Measurements from ENCODE around the gene CWC25.
"Not testable (repeated sequence)": the region's sequence is repeated elsewhere in the genome, so short reads cannot be mapped to it uniquely, and the experiment has no call there.

The CWC25 gene

GRCh38 chr17:38797158-38797490 is 28.0 kb downstream of the CWC25 start:
- peaks cover 16% of the 10 kb centered on the region for H3K4me1 ChIP-seq (ENCODE audit: insufficient read depth, low read length)
- peak overlapping the region; percentile 91; the same call in 1 of the 2 replicates for H3K4me3 ChIP-seq (ENCODE audit: low read length)
- peak overlapping the region; percentile 88; the same call in 1 of the 2 replicates for H3K9ac ChIP-seq (ENCODE audit: low read depth, low read length)
- no peaks in the 10 kb centered on the region for H3K27me3 ChIP-seq (ENCODE audit: insufficient read depth, low read length)
- H3K27ac ChIP-seq (ENCODE audit: low read length): no peak overlapping the region
- no peaks in the 10 kb centered on the region for H3K9me3 ChIP-seq (ENCODE audit: insufficient read depth, low read depth, low read length)
- peaks cover 52% of the 10 kb centered on the region for H3K36me3 ChIP-seq (ENCODE audit: insufficient read depth, low read depth, low read length)

- Histone ChIP-seq H3K27me3 (ENCODE audit: insufficient read depth, low read length) (no peaks in the 10 kb centered on the region), H3K36me3 (ENCODE audit: insufficient read depth, low read depth, low read length) (peaks cover 46% of the 10 kb centered on the region), H3K4me3 (ENCODE audit: low read length) (0 out of 2 replicates have a peak overlapping the region, but pooled peaks have one; percentile 91), H3K4me1 (ENCODE audit: insufficient read depth, low read length) (peaks cover 16% of the 10 kb centered on the region), H3K9ac (ENCODE audit: low read depth, low read length) (0 out of 2 replicates have a peak overlapping the region, but pooled peaks have one; percentile 88), H3K27ac (ENCODE audit: low read length) (no peak overlapping the region), H3K9me3 (ENCODE audit: insufficient read depth, low read depth, low read length) (no peaks in the 10 kb centered on the region)
Observed at GRCh38 chr17:38796451-38797157, 28.5 kb downstream of the CWC25 start.

- Histone ChIP-seq H3K4me1 (ENCODE audit: insufficient read depth, low read length) (peaks cover 23% of the 10 kb centered on the region), H3K9ac (ENCODE audit: low read depth, low read length) (no peak overlapping the region), H3K27ac (ENCODE audit: low read length) (no peak overlapping the region), H3K9me3 (ENCODE audit: insufficient read depth, low read depth, low read length) (no peaks in the 10 kb centered on the region), H3K4me3 (ENCODE audit: low read length) (no peak overlapping the region), H3K27me3 (ENCODE audit: insufficient read depth, low read length) (no peaks in the 10 kb centered on the region), H3K36me3 (ENCODE audit: insufficient read depth, low read depth, low read length) (peaks cover 39% of the 10 kb centered on the region)
Observed at GRCh38 chr17:38794221-38794620, 30.9 kb downstream of the CWC25 start.

GRCh38 chr17:38791162-38791561 is 34.0 kb downstream of the CWC25 start:
- peaks cover 9% of the 10 kb centered on the region for H3K4me1 ChIP-seq (ENCODE audit: insufficient read depth, low read length)
- no peak overlapping the region for H3K27ac ChIP-seq (ENCODE audit: low read length)
- no peak overlapping the region for H3K4me3 ChIP-seq (ENCODE audit: low read length)
- H3K9ac ChIP-seq (ENCODE audit: low read depth, low read length): no peak overlapping the region
- no peaks in the 10 kb centered on the region for H3K27me3 ChIP-seq (ENCODE audit: insufficient read depth, low read length)
- no peaks in the 10 kb centered on the region for H3K9me3 ChIP-seq (ENCODE audit: insufficient read depth, low read depth, low read length)
- H3K36me3 ChIP-seq (ENCODE audit: insufficient read depth, low read depth, low read length): peaks cover 33% of the 10 kb centered on the region

GRCh38 chr17:38790148-38790707 is 34.9 kb downstream of the CWC25 start:
- H3K27me3 ChIP-seq (ENCODE audit: insufficient read depth, low read length): not testable (repeated sequence)

GRCh38 chr17:38789185-38789584 is 35.9 kb downstream of the CWC25 start:
- H3K27ac ChIP-seq (ENCODE audit: low read length): no peak overlapping the region
- peak overlapping the region; percentile 34; the same call in 1 of the 2 replicates for H3K9ac ChIP-seq (ENCODE audit: low read depth, low read length)
- H3K27me3 ChIP-seq (ENCODE audit: insufficient read depth, low read length): no peaks in the 10 kb centered on the region
- peaks cover 37% of the 10 kb centered on the region for H3K36me3 ChIP-seq (ENCODE audit: insufficient read depth, low read depth, low read length)
- peaks cover 9% of the 10 kb centered on the region for H3K4me1 ChIP-seq (ENCODE audit: insufficient read depth, low read length)
- H3K9me3 ChIP-seq (ENCODE audit: insufficient read depth, low read depth, low read length): no peaks in the 10 kb centered on the region
- peak overlapping the region; percentile 8; the same call in 1 of the 2 replicates for H3K4me3 ChIP-seq (ENCODE audit: low read length)

More at GRCh38 chr17:38790148-38790707, 34.9 kb downstream of the CWC25 start:
- H3K4me1 ChIP-seq (ENCODE audit: insufficient read depth, low read length); H3K4me3 ChIP-seq (ENCODE audit: low read length); H3K27ac ChIP-seq (ENCODE audit: low read length); H3K9ac ChIP-seq (ENCODE audit: low read depth, low read length); H3K9me3 ChIP-seq (ENCODE audit: insufficient read depth, low read depth, low read length): not testable (repeated sequence)
- peaks cover 35% of the 10 kb centered on the region for H3K36me3 ChIP-seq (ENCODE audit: insufficient read depth, low read depth, low read length)

GRCh38 chr17:38787999-38788398 is 37.1 kb downstream of the CWC25 start:
- peaks cover 41% of the 10 kb centered on the region for H3K36me3 ChIP-seq (ENCODE audit: insufficient read depth, low read depth, low read length)
- not testable (repeated sequence) for H3K4me1 ChIP-seq (ENCODE audit: insufficient read depth, low read length); H3K27me3 ChIP-seq (ENCODE audit: insufficient read depth, low read length); H3K4me3 ChIP-seq (ENCODE audit: low read length); H3K27ac ChIP-seq (ENCODE audit: low read length); H3K9me3 ChIP-seq (ENCODE audit: insufficient read depth, low read depth, low read length); H3K9ac ChIP-seq (ENCODE audit: low read depth, low read length)

- peaks cover 9% of the 10 kb centered on the region for H3K4me1 ChIP-seq (ENCODE audit: insufficient read depth, low read length)
- H3K27ac ChIP-seq (ENCODE audit: low read length): no peak overlapping the region
- no peak overlapping the region for H3K4me3 ChIP-seq (ENCODE audit: low read length)
- no peak overlapping the region for H3K9ac ChIP-seq (ENCODE audit: low read depth, low read length)
- no peaks in the 10 kb centered on the region for H3K9me3 ChIP-seq (ENCODE audit: insufficient read depth, low read depth, low read length)
- H3K36me3 ChIP-seq (ENCODE audit: insufficient read depth, low read depth, low read length): peaks cover 50% of the 10 kb centered on the region
- H3K27me3 ChIP-seq (ENCODE audit: insufficient read depth, low read length): no peaks in the 10 kb centered on the region
Observed at GRCh38 chr17:38786372-38786771, 38.7 kb downstream of the CWC25 start.

- Histone ChIP-seq H3K9me3 (ENCODE audit: insufficient read depth, low read depth, low read length) (no peaks in the 10 kb centered on the region), H3K27ac (ENCODE audit: low read length) (no peak overlapping the region), H3K36me3 (ENCODE audit: insufficient read depth, low read depth, low read length) (peaks cover 81% of the 10 kb centered on the region), H3K4me1 (ENCODE audit: insufficient read depth, low read length) (no peaks in the 10 kb centered on the region), H3K9ac (ENCODE audit: low read depth, low read length) (no peak overlapping the region), H3K4me3 (ENCODE audit: low read length) (no peak overlapping the region), H3K27me3 (ENCODE audit: insufficient read depth, low read length) (no peaks in the 10 kb centered on the region)
Observed at GRCh38 chr17:38783227-38783626, 41.9 kb downstream of the CWC25 start.

GRCh38 chr17:38779965-38780752 is 45.0 kb downstream of the CWC25 start:
- H3K4me3 ChIP-seq (ENCODE audit: low read length): no peak overlapping the region
- H3K4me1 ChIP-seq (ENCODE audit: insufficient read depth, low read length): no peaks in the 10 kb centered on the region
- H3K36me3 ChIP-seq (ENCODE audit: insufficient read depth, low read depth, low read length): peaks cover 93% of the 10 kb centered on the region
- no peak overlapping the region for H3K9ac ChIP-seq (ENCODE audit: low read depth, low read length)
- no peaks in the 10 kb centered on the region for H3K9me3 ChIP-seq (ENCODE audit: insufficient read depth, low read depth, low read length)
- H3K27ac ChIP-seq (ENCODE audit: low read length): no peak overlapping the region
- H3K27me3 ChIP-seq (ENCODE audit: insufficient read depth, low read length): no peaks in the 10 kb centered on the region

- Histone ChIP-seq H3K27me3 (ENCODE audit: insufficient read depth, low read length) (no peaks in the 10 kb centered on the region), H3K27ac (ENCODE audit: low read length) (no peak overlapping the region), H3K9me3 (ENCODE audit: insufficient read depth, low read depth, low read length) (no peaks in the 10 kb centered on the region), H3K36me3 (ENCODE audit: insufficient read depth, low read depth, low read length) (peaks cover 94% of the 10 kb centered on the region), H3K4me1 (ENCODE audit: insufficient read depth, low read length) (no peaks in the 10 kb centered on the region), H3K9ac (ENCODE audit: low read depth, low read length) (no peak overlapping the region), H3K4me3 (ENCODE audit: low read length) (no peak overlapping the region)
Observed at GRCh38 chr17:38777641-38778250, 47.4 kb downstream of the CWC25 start.
